Thyroid gland (tissue), 4 donors: ENCODE data around the gene SPI1. TPM values are rescaled to one million over a fixed set of nuclear protein-coding genes. Genes with fewer than 3 reads are reported as not detected.
"Not testable (repeated sequence)": the region's sequence is repeated elsewhere in the genome, so short reads cannot be mapped to it uniquely, and the experiment has no call there.

Source experiments
- DNase-seq, 2 donors: peaks; one replicate each; pipeline ENCODE4 v3.0.0-alpha.2; 2019
- H3K27ac ChIP-seq, 3 donors: fragments of 200-600 bp; sonication (generic); 1 replicate in 2 of 3; 2 replicates in 1 of 3; pipeline ENCODE4 v1.5.1; 2016 to 2019; ENCODE audit warnings: mild to moderate bottlenecking in 1 of 3, moderate library complexity in 1 of 3
- H3K27me3 ChIP-seq: fragments of 200-600 bp; sonication (generic); one replicate; pipeline ENCODE4 v1.5.1; 2019
- H3K36me3 ChIP-seq, 2 donors: fragments of 200-600 bp; sonication (generic); one replicate each; pipeline ENCODE4 v1.5.1; 2016 to 2019
- H3K4me1 ChIP-seq, 2 donors: fragments of 200-600 bp; sonication (generic); one replicate each; pipeline ENCODE4 v1.5.1; 2017 to 2019
- H3K4me3 ChIP-seq, 3 donors: fragments of 200-600 bp; sonication (generic); replicated peaks in 1 of 3; 1 replicate in 2 of 3; 2 replicates in 1 of 3; pipeline ENCODE4 v1.5.1; 2016; ENCODE audit warnings: mild to moderate bottlenecking in 1 of 3
- H3K9me3 ChIP-seq: fragments of 200-600 bp; sonication (generic); one replicate; pipeline ENCODE4 v1.5.1; 2017
- POLR2A ChIP-seq, 2 donors: fragments of 450-650 bp; IDR thresholded peaks; one replicate each; pipeline ENCODE4 v1.6.1; 2017; ENCODE audit warnings: antibody characterized with exemption in 2 of 2, mild to moderate bottlenecking in 2 of 2, moderate library complexity in 1 of 2
- WGBS, 2 donors: methylation state at CpG; one replicate each; pipeline ENCODE4 v1.1.5; 2017; 5-methylcytosine and 5-hydroxymethylcytosine counted together
- intact Hi-C: fragments of 100-400 bp; cut with DNase I; formaldehyde crosslinking; loops from one replicate; pipeline ENCODE4 v1.15.1; 2023
- total RNA-seq, 4 donors: library from RNA; depleted of rRNA; stranded (reverse); fragments of >200 nt; gene quantifications; one replicate each; pipeline ENCODE4 v1.2.3, GENCODE V29; 2016
- TF ChIP-seq, protein P1 (sequence below), 6 experiments: fragments of 200-600 bp in 3 of 6; fragments of 450-650 bp in 3 of 6; sonication (generic) in 3 of 6; IDR thresholded peaks; one replicate each; pipeline ENCODE4 v1.5.1; 2016 to 2019; ENCODE audit warnings: antibody characterized with exemption in 6 of 6, mild to moderate bottlenecking in 2 of 6, inconsistent platforms in 1 of 6, moderate library complexity in 1 of 6

The SPI1 gene
- total RNA-seq, 4 donors from 2014 or later = 4.8 to 18.0 (median 5.8) TPM

DNA sequence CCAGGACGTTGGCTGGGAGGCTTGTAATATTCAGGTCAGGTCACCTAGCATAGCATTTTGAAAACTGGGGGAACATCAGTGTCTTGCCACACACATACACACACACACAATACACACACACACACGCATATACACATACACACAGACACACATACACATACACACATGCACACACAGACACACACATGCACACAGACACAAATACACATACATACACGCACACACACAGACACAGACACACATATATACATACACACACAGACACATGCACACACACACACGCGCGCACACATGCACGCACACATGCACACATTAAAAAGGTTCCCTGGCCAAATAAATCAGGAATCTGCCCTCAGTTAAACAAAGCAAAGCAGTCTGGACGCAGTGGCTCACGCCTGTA lies 38.3 kb downstream of the SPI1 start:
- 89 to 93% methylated on average over 9 of the region's 9 CpGs for WGBS, 2 donors
- no peak for DNase-seq
- H3K4me1 ChIP-seq = no peaks in the 10 kb centered on the region
- H3K9me3 ChIP-seq = no peaks in the 10 kb centered on the region
- intact Hi-C loops = loop anchor here (10.0 kb wide), 1 partner anchor 65 kb away; the partner anchor contains the start of gene MADD
- no peaks in the 10 kb centered on the region for H3K36me3 ChIP-seq
- TF ChIP-seq, protein P1, sequence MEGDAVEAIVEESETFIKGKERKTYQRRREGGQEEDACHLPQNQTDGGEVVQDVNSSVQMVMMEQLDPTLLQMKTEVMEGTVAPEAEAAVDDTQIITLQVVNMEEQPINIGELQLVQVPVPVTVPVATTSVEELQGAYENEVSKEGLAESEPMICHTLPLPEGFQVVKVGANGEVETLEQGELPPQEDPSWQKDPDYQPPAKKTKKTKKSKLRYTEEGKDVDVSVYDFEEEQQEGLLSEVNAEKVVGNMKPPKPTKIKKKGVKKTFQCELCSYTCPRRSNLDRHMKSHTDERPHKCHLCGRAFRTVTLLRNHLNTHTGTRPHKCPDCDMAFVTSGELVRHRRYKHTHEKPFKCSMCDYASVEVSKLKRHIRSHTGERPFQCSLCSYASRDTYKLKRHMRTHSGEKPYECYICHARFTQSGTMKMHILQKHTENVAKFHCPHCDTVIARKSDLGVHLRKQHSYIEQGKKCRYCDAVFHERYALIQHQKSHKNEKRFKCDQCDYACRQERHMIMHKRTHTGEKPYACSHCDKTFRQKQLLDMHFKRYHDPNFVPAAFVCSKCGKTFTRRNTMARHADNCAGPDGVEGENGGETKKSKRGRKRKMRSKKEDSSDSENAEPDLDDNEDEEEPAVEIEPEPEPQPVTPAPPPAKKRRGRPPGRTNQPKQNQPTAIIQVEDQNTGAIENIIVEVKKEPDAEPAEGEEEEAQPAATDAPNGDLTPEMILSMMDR (IDR thresholded peaks at IDR 0.05) = no peak
- TF ChIP-seq POLR2A (IDR thresholded peaks at IDR 0.05) = no peak
- H3K27ac ChIP-seq = no peak overlapping the region
- H3K27me3 ChIP-seq = no peaks in the 10 kb centered on the region
- H3K4me3 ChIP-seq = no peak overlapping the region

DNA sequence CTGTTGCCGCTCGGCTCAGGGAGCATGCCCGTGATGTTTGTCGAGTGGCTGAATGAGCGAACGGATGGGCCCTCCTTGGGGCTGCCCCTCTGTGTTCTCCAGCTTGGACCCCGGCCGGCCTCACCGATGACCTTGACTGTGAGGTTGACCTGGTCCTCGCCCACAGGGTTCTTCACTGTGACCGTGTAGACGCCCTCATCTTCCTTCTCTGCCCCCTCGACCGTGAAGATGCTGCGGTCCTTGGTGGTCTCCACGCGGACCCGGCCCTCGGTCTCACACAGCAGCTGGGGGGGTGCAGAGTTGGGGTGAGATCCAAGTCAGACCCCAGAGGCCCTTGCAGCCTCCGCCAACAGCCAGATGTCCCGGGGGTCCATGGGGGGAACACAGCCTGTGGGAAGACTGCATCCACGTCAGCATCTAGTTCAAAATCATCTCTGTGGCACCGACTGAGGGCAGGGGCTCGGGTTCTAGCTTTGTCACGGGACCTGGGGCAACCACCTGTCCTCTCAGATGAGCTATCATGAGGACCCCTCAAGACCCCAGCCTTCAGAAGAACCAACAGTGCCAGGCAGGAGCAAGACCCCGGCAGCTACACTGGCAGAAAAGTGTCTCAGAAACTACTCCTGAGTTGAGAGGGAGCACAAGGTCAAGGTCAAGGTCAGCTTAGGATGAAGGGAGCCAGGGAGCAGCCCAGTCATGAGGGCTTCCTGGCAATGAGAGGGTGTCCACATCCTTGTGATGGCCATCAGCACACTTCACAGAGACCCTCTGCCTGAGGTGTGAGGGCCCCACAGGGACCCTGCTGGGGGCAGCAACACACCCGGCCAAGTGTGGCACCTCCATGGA lies 39.7 kb downstream of the SPI1 start:
- H3K36me3 ChIP-seq = no peaks in the 10 kb centered on the region
- H3K27ac ChIP-seq = no peak overlapping the region
- TF ChIP-seq, protein P1 (IDR thresholded peaks at IDR 0.05) = no peak
- no peak for TF ChIP-seq POLR2A (IDR thresholded peaks at IDR 0.05)
- no peak for DNase-seq
- intact Hi-C loops = no loop called here
- no peaks in the 10 kb centered on the region for H3K27me3 ChIP-seq
- no peaks in the 10 kb centered on the region for H3K4me1 ChIP-seq
- H3K9me3 ChIP-seq = no peaks in the 10 kb centered on the region
- WGBS, 2 donors = 83 to 85% methylated on average over 19 to 21 of the region's 27 CpGs
- no peak overlapping the region for H3K4me3 ChIP-seq

DNA sequence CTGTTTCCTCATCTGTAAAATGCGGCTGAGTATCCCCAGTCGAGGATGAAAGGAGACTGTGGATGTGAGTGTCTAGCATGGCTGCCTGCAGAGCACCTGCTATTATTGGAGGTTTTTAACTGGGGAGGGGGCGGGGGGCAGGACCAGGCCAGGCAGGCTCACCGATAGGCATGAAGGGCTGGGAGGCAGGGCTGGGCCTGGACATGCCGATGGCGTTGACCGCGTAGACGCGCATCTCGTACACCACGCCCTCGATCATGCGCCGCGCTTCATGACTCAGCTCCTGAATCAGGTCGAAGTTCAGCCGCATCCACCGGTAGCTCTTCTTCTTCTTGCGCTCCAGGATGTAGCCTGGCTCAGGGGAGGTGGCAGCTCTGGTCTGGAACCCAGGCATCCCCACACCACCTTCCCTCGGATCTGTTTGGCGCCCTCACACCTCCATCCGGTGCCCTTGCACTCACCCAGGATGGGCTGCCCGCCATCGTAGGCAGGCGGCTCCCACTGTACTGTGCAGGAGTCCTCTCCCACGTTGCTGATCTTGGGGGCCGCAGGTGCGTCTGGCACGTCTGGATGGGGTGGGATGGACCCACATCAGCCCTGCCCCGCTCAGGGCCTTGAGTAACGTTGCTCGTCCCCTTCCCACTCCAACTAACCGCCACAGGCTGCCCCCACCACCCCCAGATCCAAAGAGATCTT lies 41.0 kb downstream of the SPI1 start:
- DNase-seq = no peak
- TF ChIP-seq POLR2A (IDR thresholded peaks at IDR 0.05) = no peak
- TF ChIP-seq, protein P1 (IDR thresholded peaks at IDR 0.05) = no peak
- Histone ChIP-seq H3K27me3 (no peaks in the 10 kb centered on the region), H3K36me3 (no peaks in the 10 kb centered on the region), H3K27ac (no peak overlapping the region), H3K4me3 (no peak overlapping the region), H3K9me3 (no peaks in the 10 kb centered on the region), H3K4me1 (no peaks in the 10 kb centered on the region)
- WGBS, 2 donors = 89 to 90% methylated on average over 33 to 34 of the region's 34 CpGs
- intact Hi-C loops = no loop called here

DNA sequence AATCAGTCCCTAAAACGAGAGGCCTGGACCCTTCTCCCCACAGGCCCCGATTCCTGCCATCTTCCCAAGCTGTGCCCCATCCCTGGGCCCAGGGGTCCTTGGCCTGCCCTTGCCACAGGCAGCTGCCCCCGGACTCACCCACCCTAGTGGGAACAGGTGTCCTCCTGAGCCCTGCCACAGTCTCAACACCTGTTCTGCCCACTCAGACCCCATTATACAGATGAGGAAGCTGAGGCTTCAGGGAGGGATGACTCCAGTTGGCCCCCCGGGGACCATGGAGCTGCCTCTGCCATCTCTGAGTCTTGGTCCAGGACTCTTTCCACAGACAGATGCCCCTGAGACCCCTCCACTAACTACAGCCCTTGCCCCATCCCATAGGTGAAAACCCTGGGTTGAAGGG lies 41.8 kb downstream of the SPI1 start:
- intact Hi-C loops = no loop called here
- no peaks in the 10 kb centered on the region for H3K27me3 ChIP-seq
- H3K9me3 ChIP-seq = no peaks in the 10 kb centered on the region
- no peak overlapping the region for H3K27ac ChIP-seq
- H3K36me3 ChIP-seq = no peaks in the 10 kb centered on the region
- H3K4me3 ChIP-seq = no peak overlapping the region
- WGBS, 2 donors = 79 to 87% methylated on average over 2 to 3 of the region's 4 CpGs
- no peak for DNase-seq
- H3K4me1 ChIP-seq = no peaks in the 10 kb centered on the region
- TF ChIP-seq POLR2A (IDR thresholded peaks at IDR 0.05) = no peak
- TF ChIP-seq, protein P1 (IDR thresholded peaks at IDR 0.05) = no peak

DNA sequence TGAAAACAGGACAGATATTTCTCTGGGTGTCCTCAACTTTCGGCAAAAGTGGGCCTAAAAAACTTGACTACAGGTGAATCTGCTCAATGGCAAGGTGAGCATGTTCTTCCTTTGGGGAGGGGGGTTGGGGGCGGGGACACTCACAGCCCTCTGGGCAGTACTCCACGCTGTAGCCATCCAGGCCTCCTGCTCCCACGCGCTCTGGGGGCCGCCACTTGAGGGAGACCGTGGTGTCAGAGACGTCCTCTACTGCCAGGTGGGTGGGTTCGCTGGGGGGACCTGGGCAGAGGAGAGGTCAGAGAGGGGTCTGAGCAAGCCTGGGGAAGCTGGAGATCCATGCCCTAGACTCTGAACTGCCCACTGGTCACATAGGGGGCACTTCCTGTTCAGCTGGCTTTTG lies 42.6 kb downstream of the SPI1 start:
- Histone ChIP-seq H3K27me3 (no peaks in the 10 kb centered on the region), H3K9me3 (no peaks in the 10 kb centered on the region), H3K4me1 (no peaks in the 10 kb centered on the region), H3K36me3 (no peaks in the 10 kb centered on the region), H3K4me3 (no peak overlapping the region), H3K27ac (no peak overlapping the region)
- TF ChIP-seq POLR2A (IDR thresholded peaks at IDR 0.05) = no peak
- TF ChIP-seq, protein P1 (IDR thresholded peaks at IDR 0.05) = no peak
- 73 to 83% methylated on average over 5 to 8 of the region's 9 CpGs for WGBS, 2 donors
- intact Hi-C loops = no loop called here
- no peak for DNase-seq

DNA sequence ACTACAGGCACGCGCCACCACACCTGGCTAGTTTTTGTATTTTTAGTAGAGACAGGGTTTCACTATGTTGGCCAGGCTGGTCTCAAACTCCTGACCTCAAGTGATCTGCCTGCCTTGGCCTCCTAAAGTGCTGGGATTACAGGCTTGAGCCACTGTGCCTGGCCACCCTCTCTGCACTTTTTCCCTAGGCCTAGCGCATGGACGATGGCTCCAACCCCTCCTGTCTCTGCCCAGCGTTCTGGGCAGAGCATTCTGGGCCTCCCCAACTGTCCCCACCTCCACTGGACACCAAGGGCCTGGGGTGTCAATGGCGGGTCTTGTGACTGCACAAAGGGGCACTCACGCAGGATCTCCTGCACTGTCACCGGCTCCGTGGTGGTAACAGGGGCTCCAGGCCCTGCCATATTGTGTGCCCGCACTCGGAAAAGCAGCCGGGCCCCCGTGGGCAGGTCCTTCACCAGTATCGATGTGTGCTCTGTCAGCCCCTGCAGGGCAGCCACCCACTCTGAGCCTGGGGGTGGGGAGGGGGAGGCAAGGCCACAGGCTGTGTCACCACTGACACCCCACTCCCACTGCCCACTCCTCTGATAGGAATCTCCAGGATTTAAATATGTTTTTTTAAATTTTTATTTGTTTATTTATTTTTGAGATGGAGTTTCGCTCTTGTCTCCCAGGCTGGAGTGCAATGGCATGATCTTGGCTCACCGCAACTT lies 43.5 kb downstream of the SPI1 start:
- H3K9me3 ChIP-seq, H3K4me3 ChIP-seq, H3K4me1 ChIP-seq, H3K27me3 ChIP-seq, H3K27ac ChIP-seq, intact Hi-C loops, DNase-seq, H3K36me3 ChIP-seq: not testable (repeated sequence)
- WGBS, 2 donors = 94 to 98% methylated on average over 9 to 12 of the region's 16 CpGs
